Epithelial cell of prostate (primary cell): ENCODE results near the gene INSC.
"Not testable (repeated sequence)": the region's sequence is repeated elsewhere in the genome, so short reads cannot be mapped to it uniquely, and the experiment has no call there.

Experiments
- DNase-seq: peaks from one replicate; pipeline ENCODE4 v3.0.0-alpha.2; 2011; ENCODE audit warnings: low read depth, low spot score
- H3K27ac ChIP-seq: fragments of 450-650 bp; 2 replicates; pipeline ENCODE4 v1.5.1; 2017; ENCODE audit warnings: mild to moderate bottlenecking

Gene INSC, protein sequence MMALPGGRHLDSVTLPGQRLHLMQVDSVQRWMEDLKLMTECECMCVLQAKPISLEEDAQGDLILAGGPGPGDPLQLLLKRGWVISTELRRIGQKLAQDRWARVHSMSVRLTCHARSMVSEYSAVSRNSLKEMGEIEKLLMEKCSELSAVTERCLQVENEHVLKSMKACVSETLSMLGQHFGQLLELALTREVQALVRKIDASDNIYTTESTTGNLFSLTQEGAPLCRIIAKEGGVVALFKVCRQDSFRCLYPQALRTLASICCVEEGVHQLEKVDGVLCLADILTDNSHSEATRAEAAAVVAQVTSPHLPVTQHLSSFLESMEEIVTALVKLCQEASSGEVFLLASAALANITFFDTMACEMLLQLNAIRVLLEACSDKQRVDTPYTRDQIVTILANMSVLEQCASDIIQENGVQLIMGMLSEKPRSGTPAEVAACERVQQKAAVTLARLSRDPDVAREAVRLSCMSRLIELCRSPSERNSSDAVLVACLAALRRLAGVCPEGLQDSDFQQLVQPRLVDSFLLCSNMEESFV

DNA sequence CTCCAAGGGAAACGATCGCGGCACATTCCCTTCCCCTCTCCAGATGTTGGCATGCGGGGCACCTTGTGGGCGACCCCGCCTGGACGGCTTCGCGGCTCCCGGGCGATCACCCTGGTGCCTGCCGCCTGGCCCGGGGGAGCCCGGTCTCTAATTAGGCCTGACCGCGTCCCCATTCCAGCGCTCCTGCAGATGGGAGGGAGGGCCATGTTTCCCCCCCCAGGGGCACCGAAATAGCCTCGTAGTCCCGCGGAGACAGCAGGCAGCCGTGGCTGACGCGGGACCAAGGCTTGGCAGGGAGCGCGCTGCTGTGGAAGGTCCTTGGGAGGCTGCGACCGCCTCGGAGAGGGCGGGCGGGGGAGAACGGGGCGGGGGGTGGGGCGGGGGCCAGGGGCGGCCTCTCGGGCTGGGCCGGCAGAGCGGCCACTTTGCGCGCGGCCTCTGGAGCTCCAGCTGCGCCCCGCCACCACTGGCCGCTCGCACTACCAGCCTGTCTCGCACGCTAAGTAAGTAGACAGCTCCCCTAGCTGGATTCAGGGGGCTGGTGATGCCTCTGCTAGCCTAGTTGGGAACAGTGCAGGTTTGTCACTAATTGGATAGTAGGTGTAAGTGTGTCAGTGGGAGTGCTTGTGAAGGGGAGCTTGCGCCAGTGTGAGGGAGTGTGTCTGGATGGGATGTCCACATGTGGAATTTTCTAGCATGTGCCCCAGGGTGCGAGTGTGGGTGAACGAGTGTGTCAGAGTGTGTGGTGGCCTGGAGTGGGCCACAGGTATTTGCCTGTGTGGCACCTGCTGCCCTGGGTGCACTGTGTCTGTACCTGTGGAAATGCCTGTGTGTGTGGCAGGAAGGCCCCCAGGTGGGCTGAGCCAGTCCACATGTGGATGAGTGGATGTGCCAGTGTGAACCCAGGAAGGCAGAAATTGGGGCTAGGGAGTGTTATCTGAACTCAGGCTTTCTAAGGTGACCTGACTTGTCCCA lies at the start of gene INSC:
Gene INSC, plus strand, starts transcription at position 423 of the 975 bp plus-strand sequence. CDS start 34,252 bp downstream, outside the sequence.
- no peak within 1 kb of the TSS for H3K27ac ChIP-seq
- DNase-seq: no peak

- not testable (repeated sequence) for DNase-seq
These were observed 45.0 kb upstream of the INSC start for GRCh38 chr11:15069751-15070150.

GRCh38 chr11:15071556-15072255 lies 43.0 kb upstream of the INSC start:
- no peak overlapping the region for H3K27ac ChIP-seq
- no peak for DNase-seq

More at GRCh38 chr11:15069751-15070150, 45.0 kb upstream of the INSC start:
- not testable (repeated sequence) for H3K27ac ChIP-seq

GRCh38 chr11:15072551-15073143 lies 42.1 kb upstream of the INSC start:
- no peak for DNase-seq
- no peak overlapping the region for H3K27ac ChIP-seq

DNA sequence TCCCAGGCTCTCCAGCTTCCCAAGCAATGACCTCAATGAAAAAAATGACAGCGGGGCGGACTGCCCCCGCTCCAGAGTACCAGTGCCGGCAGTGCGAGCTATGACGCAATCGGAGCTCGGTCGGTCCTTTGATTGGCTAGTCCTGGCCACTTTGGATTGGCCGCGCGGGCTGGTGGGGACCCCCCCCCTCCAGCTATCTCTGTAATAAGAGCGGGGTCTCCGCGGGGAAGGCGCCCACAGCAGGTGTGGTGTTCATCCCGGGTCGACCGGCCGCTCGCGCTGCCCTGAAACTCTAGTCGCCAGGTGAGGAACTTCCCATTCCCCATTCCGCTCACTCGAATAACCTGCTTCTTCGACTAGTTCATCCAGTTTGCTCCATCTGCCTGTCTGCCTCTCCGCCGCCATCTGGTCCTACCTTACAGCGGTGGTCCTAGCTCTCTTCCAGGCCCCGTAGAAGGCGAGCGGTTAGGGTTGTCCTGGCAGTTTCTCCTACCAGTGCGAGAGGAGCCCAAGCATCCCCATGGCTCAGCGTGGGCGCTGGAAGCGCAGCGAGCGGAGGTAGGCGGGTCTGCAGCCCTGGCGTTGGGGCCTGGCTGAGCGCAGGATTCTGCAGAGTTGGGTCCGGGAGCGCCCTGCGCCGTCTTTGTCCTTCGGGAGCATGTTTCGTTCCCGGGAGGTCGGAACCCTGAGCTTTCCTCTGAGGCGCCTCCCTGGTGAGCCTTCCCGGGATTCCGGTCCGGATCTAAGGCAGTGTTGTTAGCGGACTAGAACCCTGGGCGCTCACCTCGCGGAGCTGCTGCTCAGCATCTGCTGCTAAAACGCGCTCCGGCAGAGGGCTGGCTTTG lies 41.1 kb upstream of the INSC start, which contains the start of gene CALCB:
Gene CALCB, plus strand, starts transcription at position 233 of the 845 bp plus-strand sequence. CDS start 1,126 bp downstream, outside the sequence.
- H3K27ac ChIP-seq: no peak within 1 kb of the TSS
- DNase-seq: no peak

DNA sequence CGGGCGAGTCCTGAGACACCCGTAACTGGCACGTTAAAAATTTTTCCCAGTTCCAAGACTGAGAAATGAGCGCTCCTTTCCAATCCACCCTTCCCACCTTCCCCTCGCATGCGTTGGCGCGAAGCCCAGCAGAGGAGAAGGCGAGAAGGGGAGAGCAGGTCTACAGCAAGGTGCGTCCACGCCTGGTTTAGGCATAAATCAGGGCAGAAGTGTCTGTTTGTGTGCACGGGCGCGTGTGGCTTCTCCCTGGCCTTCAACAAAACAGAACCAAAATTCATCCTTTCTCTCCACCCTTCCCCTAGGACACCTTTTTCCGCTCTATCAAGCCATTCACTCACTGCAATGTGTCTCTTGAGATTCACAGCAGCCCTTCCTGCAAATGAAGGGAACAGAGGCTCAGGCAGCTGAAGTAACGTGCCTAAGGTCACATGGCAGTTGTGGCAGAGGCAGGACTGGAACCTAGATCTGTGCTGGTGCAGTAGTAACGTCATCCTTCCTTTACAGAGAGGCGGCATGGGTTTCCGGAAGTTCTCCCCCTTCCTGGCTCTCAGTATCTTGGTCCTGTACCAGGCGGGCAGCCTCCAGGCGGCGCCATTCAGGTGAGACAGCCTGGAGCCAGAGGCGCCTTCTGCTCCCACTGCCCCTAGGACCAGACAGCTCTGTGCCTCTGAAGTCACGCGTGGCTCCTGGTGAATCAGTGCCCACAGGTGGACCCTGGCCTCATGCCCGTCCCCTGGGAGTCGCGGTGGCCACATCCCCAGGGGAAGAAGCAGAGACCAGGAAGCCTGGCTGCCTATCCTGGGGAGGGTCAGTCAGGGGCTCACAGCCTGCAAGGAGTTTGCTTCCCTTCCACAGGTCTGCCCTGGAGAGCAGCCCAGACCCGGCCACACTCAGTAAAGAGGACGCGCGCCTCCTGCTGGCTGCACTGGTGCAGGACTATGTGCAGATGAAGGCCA lies 40.2 kb upstream of the INSC start:
- DNase-seq: no peak

GRCh38 chr11:15075162-15075526 lies 39.6 kb upstream of the INSC start:
- no peak overlapping the region for H3K27ac ChIP-seq
- no peak for DNase-seq

More for the DNA sequence above, 40.2 kb upstream of the INSC start:
- no peak overlapping the region for H3K27ac ChIP-seq

DNA sequence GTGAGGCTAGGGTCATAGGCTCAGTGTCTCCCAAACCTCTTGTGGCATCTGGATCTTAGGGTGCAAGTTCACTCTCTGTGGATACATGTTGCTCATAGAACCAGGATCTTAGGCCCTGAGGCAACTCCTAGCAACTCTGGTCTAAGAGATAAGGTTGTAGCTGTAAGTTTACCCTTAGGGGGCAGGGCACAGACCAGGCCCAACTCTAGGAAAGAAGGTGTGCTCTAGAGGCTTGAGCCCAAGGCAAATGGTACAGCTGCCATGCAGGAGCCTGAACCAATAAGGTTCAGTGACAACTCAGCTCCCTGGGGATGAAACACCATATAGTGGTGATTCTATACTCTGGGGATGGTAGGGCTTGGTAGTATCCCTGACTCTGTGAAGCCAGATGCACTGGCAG lies 23.5 kb upstream of the INSC start:
- no peak overlapping the region for H3K27ac ChIP-seq
- no peak for DNase-seq

DNA sequence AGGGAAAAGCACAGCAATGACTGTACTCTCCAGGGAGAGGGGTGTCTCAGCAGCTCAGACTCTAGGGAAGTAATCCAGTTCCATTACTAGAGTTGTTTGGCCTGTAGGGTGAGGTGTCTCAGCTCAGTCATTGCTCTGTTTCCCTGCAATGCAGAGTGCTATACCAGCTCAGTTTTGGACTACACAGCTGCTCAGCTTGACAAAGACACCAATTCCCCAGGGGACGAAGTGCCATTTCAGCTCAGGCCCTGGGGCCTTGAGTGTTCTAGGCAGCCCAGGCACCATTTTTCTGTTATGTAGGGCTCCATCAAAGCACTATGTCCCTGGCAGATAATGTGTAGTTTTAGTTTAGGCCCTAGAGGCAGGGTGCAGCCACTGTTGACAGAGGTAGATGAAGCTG lies 23.1 kb upstream of the INSC start:
- no peak for DNase-seq

GRCh38 chr11:15093432-15093831 lies 21.3 kb upstream of the INSC start:
- H3K27ac ChIP-seq: no peak overlapping the region
- DNase-seq: no peak

More for the DNA sequence above, 23.1 kb upstream of the INSC start:
- no peak overlapping the region for H3K27ac ChIP-seq

DNA sequence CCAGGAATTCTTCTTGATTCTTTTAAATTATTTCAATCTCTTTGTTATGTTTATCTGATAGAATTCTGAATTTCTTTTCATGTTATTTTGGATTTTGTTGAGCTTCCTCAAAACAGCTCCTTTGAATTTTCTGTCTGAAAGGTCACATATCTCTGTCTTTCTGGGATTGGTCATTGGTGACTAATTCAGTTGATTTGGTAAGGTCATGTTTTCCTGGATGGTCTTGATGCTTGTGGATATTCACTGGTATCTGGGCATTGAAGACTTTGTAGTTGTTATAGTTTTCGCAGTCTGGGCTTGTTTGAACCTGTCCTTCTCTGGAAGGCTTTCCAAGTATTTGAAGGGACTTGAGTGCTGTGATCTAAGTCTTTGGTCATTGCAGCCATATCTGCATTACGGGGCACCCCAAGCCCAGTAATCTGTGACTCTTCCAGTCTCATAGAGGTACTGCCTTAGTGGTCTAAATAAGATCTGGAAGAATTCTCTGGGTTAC lies 18.9 kb upstream of the INSC start:
- H3K27ac ChIP-seq: peak overlapping the region; percentile 27
- DNase-seq: no peak

DNA sequence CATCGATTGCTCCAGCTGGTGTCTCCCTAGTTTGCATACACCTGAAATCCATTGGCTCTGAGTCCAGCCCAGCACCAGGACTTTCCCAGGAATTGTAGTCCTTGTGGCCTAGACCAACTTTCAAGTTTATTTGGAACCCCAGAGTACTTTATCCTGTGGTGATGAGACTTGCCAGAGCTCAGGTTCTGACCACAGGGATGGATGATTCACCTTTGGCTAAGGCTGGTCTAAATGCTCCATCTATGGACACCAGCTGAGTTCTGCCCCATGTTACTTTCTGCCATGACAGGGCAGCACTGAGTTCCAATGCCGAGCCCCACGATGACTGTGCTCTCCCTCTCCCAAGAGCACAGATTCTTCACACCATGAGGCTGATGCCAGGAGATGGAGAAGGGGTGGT lies 17.3 kb upstream of the INSC start:
- DNase-seq: no peak
- no peak overlapping the region for H3K27ac ChIP-seq

- DNase-seq: no peak
- no peak overlapping the region for H3K27ac ChIP-seq
These were observed 15.5 kb upstream of the INSC start for GRCh38 chr11:15099267-15099666.

DNA sequence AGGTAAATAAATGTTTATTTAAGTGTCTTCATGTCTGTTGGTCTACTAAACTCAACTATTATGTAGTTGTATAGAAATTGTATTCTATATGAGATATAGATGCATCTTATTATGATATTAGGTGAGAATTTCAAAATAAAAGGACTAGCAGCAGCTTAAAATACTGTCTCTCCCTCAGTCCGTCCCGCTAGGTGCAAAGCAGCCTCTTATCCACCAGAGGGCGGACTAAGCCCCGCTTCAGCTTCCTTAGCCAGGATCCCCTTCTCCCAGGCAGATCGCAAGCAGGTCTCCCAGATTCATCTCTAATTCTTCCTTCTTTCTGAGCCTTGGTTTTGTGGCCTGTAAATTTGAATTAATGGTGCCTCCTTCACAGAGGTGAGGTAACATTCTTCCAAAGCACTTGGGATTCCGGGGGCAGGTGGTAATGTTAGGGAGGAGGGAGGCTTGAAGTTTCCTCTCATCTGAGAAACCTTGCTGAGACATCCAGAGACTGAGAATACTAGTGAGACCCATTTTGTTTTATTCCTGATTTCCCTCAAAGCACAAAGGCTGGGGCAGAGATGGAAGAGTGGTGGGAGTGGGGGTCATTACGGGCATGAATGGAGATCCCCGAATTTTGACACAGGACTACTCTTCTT lies 13.5 kb upstream of the INSC start:
- DNase-seq: no peak
- H3K27ac ChIP-seq: no peak overlapping the region

- DNase-seq: no peak
- H3K27ac ChIP-seq: no peak overlapping the region
These were observed 10.6 kb upstream of the INSC start for GRCh38 chr11:15104166-15104565.

DNA sequence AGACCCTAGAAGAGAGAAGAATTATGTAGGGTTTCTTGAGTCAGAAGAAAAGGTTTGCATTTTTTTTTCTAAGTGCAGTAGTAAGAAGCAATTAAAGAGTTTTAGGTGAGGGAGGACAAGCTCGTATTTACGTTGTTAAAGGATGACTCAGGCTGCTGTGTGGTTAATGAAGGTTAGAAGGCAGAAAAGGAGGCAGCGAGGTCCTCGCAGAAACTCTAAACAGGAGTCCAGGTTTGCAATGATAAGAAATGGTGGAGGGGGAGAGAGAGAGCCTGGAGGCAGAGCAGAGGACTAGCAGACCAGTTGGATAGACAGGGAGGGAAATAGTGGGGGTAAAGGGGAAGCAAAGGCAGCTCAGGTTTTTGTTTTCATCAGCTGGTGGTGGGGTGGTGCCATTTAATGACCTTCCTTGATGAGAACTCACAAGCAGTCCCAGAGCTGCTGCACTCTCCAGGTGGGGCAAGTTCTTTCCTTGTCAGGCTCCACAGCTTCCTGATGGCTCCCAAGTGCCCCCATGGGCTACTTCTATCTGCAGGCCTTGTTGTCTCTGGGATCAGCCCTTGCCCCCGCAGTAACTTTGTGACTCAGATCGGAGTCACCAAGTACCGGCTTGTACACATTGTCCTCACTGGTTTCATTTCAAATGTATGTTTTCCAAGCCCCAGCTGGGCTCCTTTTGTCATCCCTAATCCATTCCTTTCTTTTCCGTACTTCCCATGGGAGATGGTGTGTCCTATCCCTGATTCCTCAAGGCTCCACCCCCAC lies 8.3 kb upstream of the INSC start:
- peak overlapping the region; percentile 89 for H3K27ac ChIP-seq
- no peak for DNase-seq
